GM12878 (cell line): ENCODE data around the gene C15orf61. TPM values are rescaled to one million over a fixed set of nuclear protein-coding genes. Genes with fewer than 3 reads are reported as not detected.

Experiments used
- ATAC-seq: fragments of 200-7000 bp; cut with Tn5 transposase; 3 replicates; pipeline ENCODE4 v1.9.1; 2020; ENCODE audit warnings: mild to moderate bottlenecking, moderate library complexity
- BruUV-seq: library from RNA; stranded (reverse); fragments of 400-500 nt; replicated peaks from 2 replicates; lab custom pipeline; 2021; lab: Mats Ljungman, UMichigan
- CTCF ChIA-PET: fragments of 300-600 bp; sonication (Branson Sonifier 250); formaldehyde crosslinking; extraction: SDS; loops from one replicate; lab custom pipeline; 2021; ENCODE audit warnings: inconsistent platforms; lab: Yijun Ruan, JAX
- POLR2A ChIA-PET: fragments of 350-600 bp; formaldehyde crosslinking; extraction: SDS; loops from one replicate; lab custom pipeline; 2021; ENCODE audit warnings: inconsistent platforms; lab: Charles Lee
- RAD21 ChIA-PET: fragments of 300-600 bp; sonication (Branson Sonifier 250); formaldehyde crosslinking; loops from one replicate; lab custom pipeline; 2023; ENCODE audit warnings: antibody characterized with exemption; ENCODE audit not compliant: unreplicated experiment; lab: Charles Lee
- SMC1A ChIA-PET: fragments of 300-600 bp; sonication (Branson Sonifier 250); formaldehyde crosslinking; loops from one replicate; lab custom pipeline; 2023; ENCODE audit not compliant: unreplicated experiment, uncharacterized antibody; lab: Charles Lee
- DNase-seq: peaks from one replicate; pipeline ENCODE4 v3.0.0-alpha.2; 2011; ENCODE audit warnings: low read depth, low spot score
- FAIRE-seq: peaks from 3 replicates; lab custom pipeline; 2011; peaks lifted over from hg19 to GRCh38; lab: Jason Lieb, UNC
- H2AFZ ChIP-seq: 2 replicates; pipeline ENCODE4 v1.6.0; 2011; ENCODE audit warnings: low read depth, low read length, control low read depth; ENCODE audit not compliant: control insufficient read depth
- H3K27ac ChIP-seq: 2 replicates; pipeline ENCODE4 v1.5.1; 2011; ENCODE audit warnings: control low read depth; ENCODE audit not compliant: control insufficient read depth, insufficient read depth
- H3K27me3 ChIP-seq, 2 experiments: replicated peaks in 1 of 2; 2 replicates each; pipeline versions ENCODE4 v1.6.0 to v1.6.1; 2011; ENCODE audit warnings: low read length in 1 of 2; ENCODE audit not compliant: control insufficient read depth in 2 of 2, insufficient read depth in 2 of 2
- H3K36me3 ChIP-seq, 2 experiments: 2 replicates each; pipeline ENCODE4 v1.5.1; 2011; ENCODE audit warnings: low read length in 1 of 2; ENCODE audit not compliant: control insufficient read depth in 2 of 2, insufficient read depth in 2 of 2
- H3K4me1 ChIP-seq: 2 replicates; pipeline ENCODE4 v1.6.1; 2011; ENCODE audit warnings: mild to moderate bottlenecking, low read length, moderate library complexity, mixed read lengths; ENCODE audit not compliant: control insufficient read depth, insufficient read depth
- H3K4me2 ChIP-seq: 2 replicates; pipeline ENCODE4 v1.6.0; 2011; ENCODE audit warnings: control low read depth; ENCODE audit not compliant: control insufficient read depth, insufficient read depth
- H3K4me3 ChIP-seq: fragments of 200-600 bp; sonication (generic); 2 replicates; pipeline ENCODE4 v1.5.1; 2016
- H3K79me2 ChIP-seq: 2 replicates; pipeline ENCODE4 v1.6.0; 2011; ENCODE audit warnings: low read length; ENCODE audit not compliant: control insufficient read depth, insufficient read depth
- H3K9ac ChIP-seq: 2 replicates; pipeline ENCODE4 v1.8.0; 2011; ENCODE audit warnings: low read length, control low read depth, mixed read lengths; ENCODE audit not compliant: control insufficient read depth, insufficient read depth
- H3K9me3 ChIP-seq: replicated peaks from 3 replicates; pipeline ENCODE4 v1.5.1; 2011; ENCODE audit warnings: mild to moderate bottlenecking, low read length; ENCODE audit not compliant: control insufficient read depth, insufficient read depth
- H4K20me1 ChIP-seq: 2 replicates; pipeline ENCODE4 v1.6.0; 2011; ENCODE audit not compliant: control insufficient read depth, insufficient read depth
- BMI1 ChIP-seq: fragments of 450-650 bp; IDR thresholded peaks from 2 replicates; pipeline ENCODE4 v1.6.1; 2016; ENCODE audit warnings: mild to moderate bottlenecking, moderate library complexity, borderline replicate concordance
- CHD1 ChIP-seq: IDR thresholded peaks from 2 replicates; pipeline ENCODE4 v1.6.1; 2012; ENCODE audit warnings: low read depth, low read length, improper control_type of control experiment
- CREM ChIP-seq: IDR thresholded peaks from 2 replicates; pipeline ENCODE4 v1.6.1; 2014; ENCODE audit warnings: antibody characterized with exemption, low read depth
- EED ChIP-seq: sonication (generic); IDR thresholded peaks from 2 replicates; pipeline ENCODE4 v1.6.1; 2016; ENCODE audit warnings: antibody characterized with exemption, low read depth
- YY1 ChIP-seq: IDR thresholded peaks from 2 replicates; pipeline ENCODE4 v1.6.1; 2011; ENCODE audit warnings: low read depth, mild to moderate bottlenecking, low read length
- ZNF217 ChIP-seq: fragments of 450-650 bp; IDR thresholded peaks from 2 replicates; pipeline ENCODE4 v1.6.1; 2017; ENCODE audit warnings: antibody characterized with exemption, mild to moderate bottlenecking
- WGBS: methylation state at CpG from one replicate; pipeline ENCODE4 v1.1.6; 2016; ENCODE audit warnings: low lambda C conversion rate; ENCODE audit not compliant: insufficient replicate concordance, insufficient coverage; ENCODE audit errors: missing lambda C conversion rate; 5-methylcytosine and 5-hydroxymethylcytosine counted together
- in situ Hi-C: fragments of 300-500 bp; cut with MboI; formaldehyde crosslinking; loops from 9 replicates; pipeline ENCODE4 v1.14.3; 2018; ENCODE audit warnings: mixed read lengths
- intact Hi-C: fragments of 100-400 bp; cut with micrococcal nuclease; formaldehyde crosslinking; loops from one replicate; pipeline ENCODE4 v1.14.2; 2022; ENCODE audit not compliant: unreplicated experiment
- polyA plus RNA-seq, 11 experiments: library from polyadenylated mRNA; depleted of rRNA in 4 of 11; unstranded in 6 of 11; stranded (reverse) in 5 of 11; fragments of >200 nt; fragmentation: Nextera tagmentation in 4 of 11; fragmentation: Illumina TruSeq in 1 of 11; extraction: Ambion mirVana in 4 of 11; extraction: Trizol in 1 of 11; gene quantifications; 1 replicate in 1 of 11; 2 replicates in 10 of 11; pipeline versions ENCODE4 v1.2.1 to v1.2.3, GENCODE V29; 2011 to 2016; ENCODE audit warnings: inconsistent platforms in 2 of 11, missing spikeins in 2 of 11, low read depth in 1 of 11
- total RNA-seq, 4 experiments: library from RNA; depleted of rRNA in 3 of 4; stranded (reverse); fragments of >200 nt in 3 of 4; fragmentation: Illumina TruSeq in 1 of 4; extraction: Trizol in 1 of 4; gene quantifications; 2 replicates each; pipeline versions ENCODE4 v1.2.1 to v1.2.3, GENCODE V29; 2013 to 2021
- TF ChIP-seq, protein P1 (sequence below): fragments of 450-650 bp; IDR thresholded peaks from 2 replicates; pipeline ENCODE4 v1.6.1; 2016; ENCODE audit warnings: mild to moderate bottlenecking, moderate library complexity, borderline replicate concordance

Gene C15orf61
- total and polyA plus RNA-seq, 10 of the 15 experiments (the other 5 are each of a cell fraction or from before 2014, with no cell fraction given): 1.4 to 8.7 (median 4.3) TPM

- Histone ChIP-seq H3K4me2 (no peak overlapping the region), H3K27ac (no peak overlapping the region), H4K20me1 (no peaks in the 10 kb centered on the region), H3K9ac (no peak overlapping the region), H3K9me3 (no peaks in the 10 kb centered on the region), H3K4me3 (no peak overlapping the region), H3K79me2 (no peaks in the 10 kb centered on the region; the same call in 1 of the 2 replicates), H3K27me3 (no peaks in the 10 kb centered on the region), H2AFZ (no peak overlapping the region), H3K36me3 (peaks cover 0 to 6% of the 10 kb centered on the region in 2 experiments; a peak in 1 of 4 replicates), H3K4me1 (0 out of 2 replicates have a peak, but pooled peaks cover 3% of the 10 kb centered on the region)
- in situ Hi-C loops: no loop called here
- DNase-seq (no peak), ATAC-seq (no peak), FAIRE-seq (no peak)
- ChIA-PET RAD21 (interaction anchor here (1.5 kb wide), 1 partner anchor 317 kb away, joined by 3 read pairs; no protein-coding TSS in a partner anchor), POLR2A (interaction anchor here (1.0 kb wide), 1 partner anchor 19 kb away, joined by 4 read pairs; no protein-coding TSS in a partner anchor), SMC1A (interaction anchor here (0.6 to 1.4 kb wide), 4 partner anchors 9 to 539 kb away, joined by 3 to 4 read pairs (median 3); no protein-coding TSS in a partner anchor), CTCF (interaction anchor here (0.6 to 1.6 kb wide), 3 partner anchors 9 to 713 kb away, joined by 3 to 7 read pairs (median 4); no protein-coding TSS in a partner anchor)
- TF ChIP-seq BMI1 (no peak), CREM (no peak), ZNF217 (no peak), EED (no peak), CHD1 (no peak), YY1 (no peak)
- TF ChIP-seq, protein P1, sequence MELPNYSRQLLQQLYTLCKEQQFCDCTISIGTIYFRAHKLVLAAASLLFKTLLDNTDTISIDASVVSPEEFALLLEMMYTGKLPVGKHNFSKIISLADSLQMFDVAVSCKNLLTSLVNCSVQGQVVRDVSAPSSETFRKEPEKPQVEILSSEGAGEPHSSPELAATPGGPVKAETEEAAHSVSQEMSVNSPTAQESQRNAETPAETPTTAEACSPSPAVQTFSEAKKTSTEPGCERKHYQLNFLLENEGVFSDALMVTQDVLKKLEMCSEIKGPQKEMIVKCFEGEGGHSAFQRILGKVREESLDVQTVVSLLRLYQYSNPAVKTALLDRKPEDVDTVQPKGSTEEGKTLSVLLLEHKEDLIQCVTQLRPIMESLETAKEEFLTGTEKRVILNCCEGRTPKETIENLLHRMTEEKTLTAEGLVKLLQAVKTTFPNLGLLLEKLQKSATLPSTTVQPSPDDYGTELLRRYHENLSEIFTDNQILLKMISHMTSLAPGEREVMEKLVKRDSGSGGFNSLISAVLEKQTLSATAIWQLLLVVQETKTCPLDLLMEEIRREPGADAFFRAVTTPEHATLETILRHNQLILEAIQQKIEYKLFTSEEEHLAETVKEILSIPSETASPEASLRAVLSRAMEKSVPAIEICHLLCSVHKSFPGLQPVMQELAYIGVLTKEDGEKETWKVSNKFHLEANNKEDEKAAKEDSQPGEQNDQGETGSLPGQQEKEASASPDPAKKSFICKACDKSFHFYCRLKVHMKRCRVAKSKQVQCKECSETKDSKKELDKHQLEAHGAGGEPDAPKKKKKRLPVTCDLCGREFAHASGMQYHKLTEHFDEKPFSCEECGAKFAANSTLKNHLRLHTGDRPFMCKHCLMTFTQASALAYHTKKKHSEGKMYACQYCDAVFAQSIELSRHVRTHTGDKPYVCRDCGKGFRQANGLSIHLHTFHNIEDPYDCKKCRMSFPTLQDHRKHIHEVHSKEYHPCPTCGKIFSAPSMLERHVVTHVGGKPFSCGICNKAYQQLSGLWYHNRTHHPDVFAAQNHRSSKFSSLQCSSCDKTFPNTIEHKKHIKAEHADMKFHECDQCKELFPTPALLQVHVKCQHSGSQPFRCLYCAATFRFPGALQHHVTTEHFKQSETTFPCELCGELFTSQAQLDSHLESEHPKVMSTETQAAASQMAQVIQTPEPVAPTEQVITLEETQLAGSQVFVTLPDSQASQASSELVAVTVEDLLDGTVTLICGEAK: no peak
- intact Hi-C loops: no loop called here
- 96% methylated on average over 3 of the region's 3 CpGs for WGBS
- no TSS peak for BruUV-seq
Measured at GRCh38 chr15:67515090-67515489, 5.8 kb upstream of the C15orf61 start.
